Measurements from ENCODE around the gene FAM217A. TPM values are rescaled to one million over a fixed set of nuclear protein-coding genes. Genes with fewer than 3 reads are reported as not detected.
"Not testable (repeated sequence)": the region's sequence is repeated elsewhere in the genome, so short reads cannot be mapped to it uniquely, and the experiment has no call there.

FAM217A gene
- total RNA-seq, 4 donors from 2014 or later = not detected

GRCh38 chr6:4103929-4104328 is 25.0 kb upstream of the FAM217A start:
- TF ChIP-seq CTCF (IDR thresholded peaks at IDR 0.05) = no peak
- ATAC-seq (ENCODE audit: low FRiP score) (no peak), DNase-seq (ENCODE audit: low spot score) (no peak)

- TF ChIP-seq CTCF (IDR thresholded peaks at IDR 0.05) = no peak
- ATAC-seq (ENCODE audit: low FRiP score) (no peak), DNase-seq (ENCODE audit: low spot score) (no peak)
Observed at GRCh38 chr6:4102687-4103244, 23.8 kb upstream of the FAM217A start.

GRCh38 chr6:4101298-4101697 is 22.4 kb upstream of the FAM217A start:
- no peak for ATAC-seq (ENCODE audit: low FRiP score)
- no peak for DNase-seq (ENCODE audit: low spot score)
- TF ChIP-seq CTCF (IDR thresholded peaks at IDR 0.05) = no peak

GRCh38 chr6:4100655-4101054 is 21.7 kb upstream of the FAM217A start:
- DNase-seq (ENCODE audit: low spot score) = no peak
- TF ChIP-seq CTCF (IDR thresholded peaks at IDR 0.05) = no peak
- no peak for ATAC-seq (ENCODE audit: low FRiP score)

GRCh38 chr6:4093288-4093687 is 14.4 kb upstream of the FAM217A start:
- no peak for TF ChIP-seq CTCF (IDR thresholded peaks at IDR 0.05)
- ATAC-seq (ENCODE audit: low FRiP score) = no peak
- no peak for DNase-seq (ENCODE audit: low spot score)

GRCh38 chr6:4091941-4092340 is 13.0 kb upstream of the FAM217A start:
- ATAC-seq (ENCODE audit: low FRiP score) (no peak), DNase-seq (ENCODE audit: low spot score) (no peak)
- TF ChIP-seq CTCF (IDR thresholded peaks at IDR 0.05) = no peak

GRCh38 chr6:4090043-4090442 is 11.1 kb upstream of the FAM217A start:
- DNase-seq (ENCODE audit: low spot score); ATAC-seq (ENCODE audit: low FRiP score): not testable (repeated sequence)

- ATAC-seq (ENCODE audit: low FRiP score) = no peak
- no peak for DNase-seq (ENCODE audit: low spot score)
- no peak for TF ChIP-seq CTCF (IDR thresholded peaks at IDR 0.05)
Observed at GRCh38 chr6:4088704-4089103, 9.8 kb upstream of the FAM217A start.
